GM21423 (cell line): ENCODE results near the gene IL17REL.

Source experiments
- ATAC-seq: cut with Tn5 transposase; IDR thresholded peaks from one replicate; pipeline ENCODE4 v1.9.1; 2021; ENCODE audit warnings: mild to moderate bottlenecking, moderate library complexity; ENCODE audit not compliant: unreplicated experiment

Gene IL17REL

DNA sequence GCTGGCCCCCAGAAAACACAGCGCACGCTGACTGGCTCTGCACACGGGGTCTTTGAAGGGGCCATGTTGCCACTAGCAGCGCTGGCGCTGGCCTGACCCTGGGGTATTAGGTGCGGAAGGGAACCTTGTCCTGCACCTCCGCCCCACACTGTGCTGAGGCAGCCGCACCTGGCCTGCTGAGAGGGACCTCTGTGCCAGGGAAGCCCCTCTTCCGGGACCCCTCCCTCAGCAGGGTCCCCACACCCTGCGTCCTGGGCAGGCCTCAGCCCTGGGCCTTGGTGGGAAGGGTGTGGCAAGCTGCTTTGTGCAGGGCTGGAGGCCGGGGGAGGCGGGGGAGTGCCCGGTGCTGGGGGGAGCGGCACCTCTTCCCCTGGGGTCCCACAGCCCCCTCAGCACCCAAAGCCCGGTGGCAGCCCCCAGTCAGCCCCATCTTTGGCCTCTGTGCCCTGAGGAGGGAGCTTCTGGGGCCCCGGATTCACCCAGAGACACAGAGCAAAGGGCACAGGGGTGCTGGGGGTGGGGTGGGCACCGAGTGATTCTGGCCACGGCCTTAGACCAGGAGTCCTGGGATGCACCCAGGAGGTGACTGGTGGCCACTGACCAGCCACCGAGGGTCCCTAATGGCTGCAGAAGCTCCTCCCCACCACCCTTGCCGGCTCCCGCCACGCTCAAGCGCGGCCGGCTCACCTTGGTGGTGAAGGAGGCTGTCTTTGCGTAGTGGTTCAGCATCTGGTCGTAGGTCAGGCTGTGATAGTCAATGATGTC, 34.1 kb upstream of the IL17REL start:
- no peak for ATAC-seq

DNA sequence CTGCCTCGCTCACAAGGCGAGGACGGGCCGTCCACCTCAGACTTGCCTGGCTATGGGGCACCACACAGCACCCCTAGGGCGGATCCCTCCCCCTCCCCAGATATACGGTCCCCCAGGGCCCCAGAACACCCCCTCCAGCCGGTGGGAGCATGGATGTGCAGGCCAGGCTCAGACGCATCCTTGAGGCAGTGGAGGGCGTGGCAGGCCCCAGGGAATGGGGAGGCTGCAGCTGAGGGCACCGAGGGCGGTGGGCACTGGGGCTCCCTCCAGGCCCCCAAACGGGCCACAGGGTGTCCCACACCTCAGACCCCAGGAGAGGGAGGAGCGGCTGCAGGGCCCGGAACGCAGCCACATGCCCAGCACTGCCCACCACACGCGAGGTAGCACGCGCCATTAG, 33.5 kb upstream of the IL17REL start:
- ATAC-seq = no peak

DNA sequence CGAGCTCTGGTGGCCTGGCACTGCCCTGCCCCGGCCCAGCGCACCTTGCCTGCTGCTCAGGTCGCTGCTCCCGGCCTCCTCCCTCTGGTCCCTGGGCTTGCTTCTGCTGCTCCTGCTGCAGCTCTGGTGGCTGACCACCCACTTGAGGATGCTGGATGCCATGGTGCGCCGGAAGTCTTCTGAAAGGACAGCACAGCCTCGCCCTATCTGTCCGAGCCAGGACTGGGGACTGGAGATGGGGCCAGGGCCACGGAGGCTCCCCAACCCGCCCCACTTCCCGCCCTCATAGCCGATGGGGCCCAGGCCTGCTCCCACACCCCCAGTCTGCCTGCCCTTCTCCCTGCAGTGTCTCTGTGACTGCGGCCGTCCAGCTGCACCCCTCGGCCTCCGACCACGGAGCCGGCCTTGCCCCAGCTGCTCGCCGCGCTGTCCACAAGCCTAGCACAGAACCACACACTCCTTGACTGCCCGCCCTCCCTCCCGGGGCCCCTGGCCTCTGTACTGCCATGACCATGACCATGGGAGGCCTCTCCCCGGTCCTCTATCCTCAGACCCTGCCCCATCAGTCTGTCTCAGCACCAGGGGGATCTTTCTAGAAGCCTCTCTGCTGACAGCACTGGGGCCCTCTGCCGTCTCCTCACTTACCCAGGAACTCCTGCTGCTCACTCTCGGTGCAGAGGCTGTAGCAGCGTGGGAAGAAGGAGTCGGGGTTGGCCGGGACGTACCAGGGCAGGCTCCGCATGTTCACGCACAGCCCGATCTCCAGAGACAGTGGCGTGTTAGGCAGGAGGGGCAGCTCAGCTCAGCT, 32.9 kb upstream of the IL17REL start:
- ATAC-seq = no peak

DNA sequence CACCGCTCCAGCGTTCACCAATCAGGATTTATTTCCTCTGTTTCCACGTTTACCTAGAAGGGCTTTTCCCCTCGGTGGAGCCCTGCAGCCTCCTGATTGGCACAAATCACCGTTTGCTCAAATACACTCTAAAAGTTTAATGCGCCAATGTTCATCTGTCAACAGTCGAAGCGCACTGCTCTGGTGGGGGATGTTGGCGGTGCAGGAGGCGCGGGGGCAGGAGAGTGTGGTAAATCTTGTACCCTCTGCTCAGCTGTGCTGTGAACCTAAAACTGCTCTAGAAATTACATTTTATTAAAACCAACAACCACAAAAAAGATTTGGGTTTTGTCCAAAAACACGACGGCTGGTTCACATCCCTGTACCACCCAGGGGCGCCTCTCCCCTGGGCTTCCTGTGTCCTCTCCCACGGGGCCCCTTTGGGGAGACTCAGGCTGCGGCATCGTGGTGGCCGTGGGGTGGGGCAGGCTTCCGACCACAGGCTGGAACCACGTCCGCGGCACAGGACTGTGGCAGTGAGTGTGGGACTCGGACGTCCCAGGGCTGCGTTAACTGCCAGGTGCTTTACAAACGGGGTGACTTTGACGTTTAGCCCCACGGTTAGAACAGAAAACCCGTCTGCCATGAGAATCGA, 32.0 kb upstream of the IL17REL start:
- ATAC-seq = no peak

DNA sequence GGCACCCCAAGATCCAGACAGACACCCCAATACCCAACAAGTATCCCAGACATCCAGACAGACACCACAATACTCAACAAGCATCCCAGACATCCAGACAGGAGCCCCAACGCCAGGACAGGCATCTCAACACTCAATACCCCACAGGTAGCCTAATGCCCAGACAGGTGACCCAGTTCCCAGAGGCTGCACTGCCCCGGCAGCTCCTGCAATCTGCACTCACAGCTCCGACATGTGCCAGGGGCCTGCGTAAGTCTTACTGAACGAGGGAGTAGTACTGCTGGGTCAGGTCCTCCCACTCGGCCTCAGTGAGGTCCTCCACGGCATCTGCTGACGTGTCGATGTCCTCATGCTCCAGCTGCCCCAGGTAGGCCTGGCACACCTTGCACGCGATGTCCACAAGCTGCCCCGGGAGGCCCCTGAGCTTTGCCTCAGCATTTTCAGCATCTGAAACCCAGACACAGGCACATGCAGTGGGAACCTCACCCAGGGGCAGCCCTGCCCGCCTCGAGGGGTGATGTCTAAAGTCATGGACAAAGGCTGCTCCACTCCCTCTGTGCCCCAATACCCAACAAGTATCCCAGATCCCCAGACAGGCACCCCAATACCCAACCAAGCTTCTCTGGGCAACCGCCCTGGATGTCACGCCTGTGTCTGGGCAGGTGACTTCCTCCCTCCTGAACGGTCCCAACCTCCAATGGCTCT, 28.9 kb upstream of the IL17REL start:
- ATAC-seq = no peak

DNA sequence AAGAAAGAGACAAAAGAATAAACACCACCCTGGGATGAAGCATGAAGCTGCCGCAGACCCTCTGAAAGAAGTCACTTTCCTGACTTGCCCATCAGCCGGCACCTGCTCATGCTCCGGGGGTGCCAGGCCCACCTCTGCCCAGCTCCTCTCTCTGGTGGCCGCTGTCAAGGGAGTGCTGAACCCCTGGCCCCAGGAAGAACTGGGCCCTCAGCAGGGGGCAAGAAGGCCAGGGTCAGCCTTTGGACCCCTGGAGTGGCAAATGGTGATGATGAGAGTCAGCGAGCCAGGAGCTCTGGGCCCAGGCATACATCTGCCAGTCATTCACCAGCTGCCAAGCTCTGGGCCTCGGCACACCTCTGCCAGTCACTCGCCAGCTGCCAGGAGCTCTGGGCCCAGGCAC, 28.2 kb upstream of the IL17REL start:
- ATAC-seq = no peak

DNA sequence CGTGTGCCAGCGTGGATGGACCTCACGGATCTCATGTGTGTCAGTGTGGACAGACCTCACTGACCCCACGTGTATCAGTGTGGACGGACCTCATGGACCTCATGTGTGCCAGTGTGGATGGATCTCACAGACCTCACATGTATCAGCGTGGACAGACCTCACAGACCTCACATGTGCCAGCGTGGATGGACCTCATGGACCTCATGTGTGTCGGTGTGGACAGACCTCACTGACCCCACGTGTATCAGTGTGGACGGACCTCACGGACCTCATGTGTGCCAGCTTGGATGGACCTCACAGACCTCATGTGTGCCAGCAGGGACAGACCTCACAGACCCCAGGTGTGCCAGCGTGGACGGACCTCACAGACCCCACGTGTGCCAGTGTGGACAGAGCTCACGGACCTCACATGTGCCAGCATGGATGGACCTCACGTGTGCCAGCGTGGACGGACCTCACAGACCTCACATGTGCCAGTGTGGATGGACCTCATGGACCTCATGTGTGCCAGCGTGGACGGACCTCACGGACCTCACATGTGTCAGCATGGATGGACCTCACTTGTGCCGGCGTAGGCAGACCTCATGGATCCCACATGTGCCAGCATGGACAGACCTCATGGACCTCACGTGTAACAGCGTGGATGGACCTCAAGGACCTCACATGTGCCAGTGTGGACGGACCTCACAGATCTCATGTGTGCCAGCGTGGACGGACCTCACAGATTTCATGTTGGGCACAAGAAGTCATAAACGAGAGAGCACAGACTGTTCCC, 27.3 kb upstream of the IL17REL start:
- ATAC-seq = no peak

DNA sequence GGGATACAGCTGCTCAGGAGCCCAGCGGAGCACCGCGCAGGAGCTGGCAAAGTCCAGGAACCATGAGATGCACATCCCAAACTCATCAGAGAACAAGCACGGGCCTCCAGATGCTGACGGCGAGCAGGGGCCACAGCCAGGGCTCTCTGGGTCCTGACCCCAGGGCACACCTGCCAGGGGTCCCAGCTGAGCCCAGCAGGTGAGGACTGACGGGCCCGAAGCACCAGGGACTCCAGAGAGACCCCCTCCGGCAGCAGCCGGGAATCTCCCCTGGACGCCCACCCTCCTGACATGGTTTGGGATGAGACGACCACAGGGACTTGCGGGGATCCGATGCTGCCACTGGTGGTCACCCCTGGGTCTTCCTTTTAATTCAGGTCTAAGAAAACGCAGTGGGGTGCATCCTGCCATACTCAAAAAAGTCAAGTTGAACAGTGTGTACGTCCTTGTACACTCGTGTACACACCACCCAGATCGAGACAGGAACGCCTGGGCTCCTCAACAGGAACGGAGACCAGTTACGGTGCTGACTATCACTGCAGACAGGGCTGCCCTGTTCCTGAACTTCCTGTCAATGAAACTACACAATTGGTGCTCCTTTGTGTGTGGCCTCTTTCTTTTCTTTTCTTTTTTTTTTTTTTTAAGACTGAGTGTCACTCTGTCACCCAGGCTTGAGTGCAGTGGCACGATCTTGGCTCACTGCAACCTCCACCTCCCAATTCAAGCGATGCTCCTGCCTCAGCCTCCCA, 23.6 kb upstream of the IL17REL start:
- no peak for ATAC-seq

DNA sequence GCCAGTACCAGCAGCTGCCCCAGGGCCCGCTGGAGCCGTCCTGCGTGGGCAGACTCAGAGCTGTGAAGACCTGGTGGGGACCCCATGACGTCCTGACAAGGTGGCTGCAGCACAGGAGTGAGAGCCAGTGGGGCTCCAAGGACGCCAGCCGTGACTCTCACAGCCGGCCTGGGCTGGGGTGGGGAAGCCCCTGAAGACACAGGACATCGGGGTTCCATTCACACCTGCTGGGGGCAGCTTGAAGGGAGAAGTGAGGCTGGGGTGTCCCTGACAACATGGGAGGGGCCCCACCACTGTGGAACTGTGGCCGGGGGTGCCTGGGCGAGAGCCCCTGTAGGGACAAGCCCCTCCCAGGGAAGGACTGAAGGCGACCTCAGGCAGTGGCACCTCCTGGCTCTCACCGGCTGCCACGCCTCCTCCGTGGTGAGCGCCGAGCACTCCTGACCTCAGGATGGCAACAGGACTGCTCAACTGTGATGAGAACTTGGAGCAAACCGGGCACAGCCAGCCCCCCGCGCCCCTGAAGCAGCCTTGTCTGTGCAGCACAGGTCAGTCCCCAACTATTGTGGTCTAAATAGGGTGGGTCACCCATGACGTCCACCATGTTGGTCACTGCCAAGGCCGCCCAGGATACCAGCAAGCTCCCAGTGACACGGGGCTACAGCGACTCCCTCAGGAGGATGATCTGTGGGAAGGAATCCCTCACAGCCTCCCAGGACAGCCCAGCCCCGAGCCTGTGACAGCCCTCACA, 22.7 kb upstream of the IL17REL start:
- no peak for ATAC-seq

DNA sequence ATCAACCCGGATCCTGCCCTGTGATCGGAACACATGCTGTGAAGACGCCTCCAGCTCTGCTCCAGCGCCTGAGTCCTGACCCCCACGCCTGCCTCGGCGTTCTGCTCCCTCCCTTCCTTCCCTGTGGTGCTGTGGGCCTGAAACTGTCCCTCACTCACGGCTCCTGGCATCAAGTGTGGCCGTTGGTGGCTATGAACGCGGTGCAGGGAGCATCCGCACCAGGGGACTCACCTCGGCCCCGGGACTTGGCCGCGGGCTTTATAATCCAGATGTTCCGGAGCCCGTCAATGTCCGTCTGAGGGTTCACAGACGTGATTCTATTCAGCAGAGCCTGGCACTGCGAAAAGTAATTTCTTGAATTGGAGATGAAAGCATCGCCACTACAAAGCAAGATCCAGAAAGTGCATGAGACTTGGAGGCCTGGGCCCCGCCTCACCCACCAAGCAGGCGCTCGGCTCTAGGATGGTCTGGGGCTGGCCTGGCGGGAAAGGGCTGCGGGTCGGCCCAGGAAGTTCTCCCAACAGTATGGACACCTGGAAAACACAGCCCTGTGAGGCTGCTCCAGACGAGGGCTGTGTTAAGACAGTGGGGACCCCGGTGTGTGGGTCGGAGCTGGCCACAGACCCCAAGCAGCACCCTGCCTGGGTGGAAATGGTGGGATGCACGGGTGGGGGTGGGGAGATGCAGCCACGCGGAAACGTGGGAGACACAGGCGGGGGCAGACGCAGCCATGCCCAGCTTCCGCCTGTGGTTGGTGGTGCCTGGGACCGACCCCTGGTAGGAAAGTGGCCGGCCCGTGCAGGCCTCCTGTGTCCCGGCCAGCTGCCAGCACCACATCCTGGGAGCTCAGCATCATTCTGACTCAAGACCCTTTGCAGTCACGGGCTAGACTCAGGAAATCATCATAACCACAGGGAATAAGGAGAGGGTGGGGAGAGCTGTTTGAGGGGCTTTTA, 21.8 kb upstream of the IL17REL start:
- ATAC-seq = no peak

DNA sequence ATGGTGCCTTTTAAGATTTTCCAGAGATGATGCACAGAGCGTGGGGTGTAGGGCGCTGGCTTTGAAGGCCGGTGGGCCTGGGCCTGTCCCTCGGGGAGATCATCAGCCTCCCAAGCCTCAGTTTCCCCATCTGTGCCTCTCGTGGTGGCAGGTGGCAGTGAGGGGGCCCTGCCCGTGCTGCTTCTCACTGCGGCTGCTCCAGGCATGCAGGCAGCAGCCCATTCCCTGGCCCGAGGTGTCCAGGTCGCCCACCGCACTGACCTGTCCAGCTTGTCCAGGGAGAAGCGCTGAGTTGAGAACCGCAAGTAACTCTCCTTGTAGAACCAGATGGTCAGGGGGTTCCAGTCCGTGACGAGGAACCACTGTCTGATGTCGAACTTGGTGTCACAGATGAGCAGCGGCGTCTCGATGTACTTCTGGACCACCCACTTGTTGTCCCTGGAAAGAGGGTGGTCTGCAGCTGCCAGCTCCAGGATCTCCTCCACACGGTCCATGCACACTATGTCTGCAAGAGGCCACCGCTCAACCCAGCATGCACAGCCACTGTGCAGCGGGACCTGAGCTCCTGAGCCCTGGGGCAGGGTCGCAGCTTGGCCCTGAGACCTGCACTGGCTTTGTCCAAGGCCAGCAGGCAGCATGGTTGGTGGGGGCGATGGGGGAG, 20.5 kb upstream of the IL17REL start:
- no peak for ATAC-seq

DNA sequence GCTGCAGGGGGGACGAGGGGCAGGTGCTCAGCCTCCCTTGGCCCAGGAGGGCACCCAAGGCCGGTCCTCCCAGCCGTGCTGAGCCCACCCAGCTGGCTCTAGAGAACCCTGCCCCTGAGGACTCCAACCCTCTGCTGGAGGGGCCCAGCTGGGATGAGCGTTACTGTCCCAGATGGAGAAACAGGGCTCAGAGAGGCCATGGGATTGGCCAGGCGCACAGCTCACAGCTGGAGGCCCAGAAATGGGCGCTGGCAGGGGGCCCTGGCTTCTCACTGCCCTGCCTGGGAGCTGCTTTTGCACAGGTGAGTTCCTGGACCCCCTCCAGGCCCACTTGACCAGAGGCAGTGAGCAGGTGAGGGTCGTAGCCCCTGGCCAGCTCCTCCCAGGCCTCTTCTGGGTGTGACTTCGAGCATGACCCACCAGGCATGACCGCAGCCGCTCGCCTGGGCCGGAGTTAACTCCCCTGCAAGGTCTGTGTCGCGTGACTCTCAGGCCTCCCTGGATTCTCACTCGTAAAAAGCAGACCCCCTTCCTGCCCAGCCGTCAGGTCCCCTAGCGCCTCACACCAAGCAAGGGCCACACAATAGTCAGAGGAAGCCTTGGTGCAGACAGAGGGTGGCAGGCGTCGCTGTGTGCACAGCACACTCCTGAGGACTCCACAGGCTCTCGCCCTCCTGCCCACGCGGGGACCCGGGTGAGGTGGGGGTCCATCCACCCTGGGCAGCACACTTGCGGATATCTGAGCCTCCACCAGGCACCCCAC, 19.7 kb upstream of the IL17REL start:
- no peak for ATAC-seq

DNA sequence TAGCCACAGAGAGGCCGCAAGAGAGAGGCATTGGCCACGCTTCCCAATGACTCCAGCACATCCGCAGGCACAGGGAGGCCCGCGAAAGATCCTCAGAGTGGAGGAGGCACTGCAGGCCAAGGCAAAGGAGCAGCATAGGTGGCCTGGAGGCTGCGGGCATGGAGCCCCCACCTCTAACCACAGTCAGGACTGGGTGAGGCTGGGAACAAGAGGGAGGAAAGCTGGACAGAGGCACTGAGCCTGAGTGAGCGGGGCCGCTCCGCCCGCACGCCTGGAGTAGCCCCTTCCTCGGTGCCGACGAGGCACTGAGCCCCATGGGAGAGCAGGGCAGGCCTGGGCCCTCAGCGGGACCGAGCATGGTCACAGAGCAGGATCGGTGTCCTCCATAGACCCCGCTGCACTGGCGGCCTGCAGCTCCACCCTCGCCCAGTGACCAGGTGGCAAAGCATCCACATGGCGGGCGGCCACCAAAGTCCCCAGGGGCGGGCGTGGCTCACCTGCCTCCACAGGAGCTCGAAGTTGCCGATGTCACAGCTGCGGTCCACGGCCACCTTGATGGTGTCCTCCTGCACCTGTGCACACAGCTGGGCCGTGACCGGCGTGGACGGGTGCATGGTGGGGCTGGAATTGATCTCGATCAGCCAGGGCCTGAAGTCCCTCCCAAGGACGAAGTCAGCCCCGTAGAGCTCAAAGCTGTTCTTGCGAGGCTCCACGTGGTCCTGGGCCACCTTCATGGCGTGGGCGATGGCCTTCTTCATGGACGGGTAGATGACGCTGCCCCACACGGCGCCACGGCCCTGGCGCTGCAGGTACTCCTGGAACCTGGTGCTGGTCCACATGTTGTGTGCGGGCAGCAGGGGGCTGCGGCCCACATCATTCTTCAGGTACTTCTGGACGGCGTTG, 18.9 kb upstream of the IL17REL start:
- no peak for ATAC-seq

DNA sequence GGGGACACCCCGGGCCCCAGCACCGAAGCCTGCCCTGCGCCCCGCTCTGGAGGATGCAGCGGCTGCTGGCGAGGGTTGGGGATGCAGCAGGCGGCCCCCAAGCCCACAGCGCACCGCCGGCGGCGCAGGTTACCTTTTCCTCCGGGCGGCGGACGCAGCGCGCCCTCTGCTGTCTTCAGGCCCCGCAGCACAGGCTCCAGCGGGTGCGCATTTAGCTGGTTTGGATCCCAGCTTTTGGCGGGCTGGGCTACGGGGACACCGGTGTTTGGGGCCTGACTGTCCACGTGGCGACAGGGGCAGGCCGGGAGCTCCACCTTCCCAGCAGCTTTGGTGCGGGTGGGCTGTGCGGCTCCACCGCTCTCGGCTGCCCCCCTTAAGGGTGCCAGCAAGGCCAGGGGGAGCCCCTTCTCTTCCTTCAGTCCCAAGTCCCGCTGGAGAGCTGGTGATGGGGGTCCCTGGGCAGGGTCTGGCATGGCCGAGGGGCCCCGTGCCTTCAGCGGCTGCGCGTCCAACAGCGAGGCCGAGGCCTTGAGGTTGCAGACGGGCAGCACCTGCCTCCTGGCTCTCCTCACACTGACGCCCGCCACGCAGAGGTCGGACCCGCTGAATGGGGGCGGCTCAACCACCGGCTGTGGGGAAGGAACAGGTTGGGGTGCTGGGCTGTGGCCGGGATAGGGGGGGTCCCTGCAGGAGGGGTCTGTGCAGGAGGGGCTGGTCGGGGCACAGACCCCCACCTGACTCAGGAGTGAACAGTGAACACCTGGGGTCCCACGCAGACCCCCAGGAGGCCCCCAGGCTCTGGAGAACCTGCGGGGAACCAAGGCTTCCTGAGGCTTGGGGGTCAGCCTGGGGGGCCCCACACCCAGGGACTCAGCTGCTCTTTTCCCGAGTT, 18.0 kb upstream of the IL17REL start:
- ATAC-seq = peak; percentile 58
